GM12878 (cell line): ENCODE data around the gene LRRN2. TPM values are rescaled to one million over a fixed set of nuclear protein-coding genes. Genes with fewer than 3 reads are reported as not detected.

Source experiments
- ATAC-seq: fragments of 200-7000 bp; cut with Tn5 transposase; 3 replicates; pipeline ENCODE4 v1.9.1; 2020; ENCODE audit warnings: mild to moderate bottlenecking, moderate library complexity
- BruUV-seq: library from RNA; stranded (reverse); fragments of 400-500 nt; replicated peaks from 2 replicates; lab custom pipeline; 2021; lab: Mats Ljungman, UMichigan
- CTCF ChIA-PET: fragments of 300-600 bp; sonication (Branson Sonifier 250); formaldehyde crosslinking; extraction: SDS; loops from one replicate; lab custom pipeline; 2021; ENCODE audit warnings: inconsistent platforms; lab: Yijun Ruan, JAX
- POLR2A ChIA-PET: fragments of 350-600 bp; formaldehyde crosslinking; extraction: SDS; loops from one replicate; lab custom pipeline; 2021; ENCODE audit warnings: inconsistent platforms; lab: Charles Lee
- RAD21 ChIA-PET: fragments of 300-600 bp; sonication (Branson Sonifier 250); formaldehyde crosslinking; loops from one replicate; lab custom pipeline; 2023; ENCODE audit warnings: antibody characterized with exemption; ENCODE audit not compliant: unreplicated experiment; lab: Charles Lee
- SMC1A ChIA-PET: fragments of 300-600 bp; sonication (Branson Sonifier 250); formaldehyde crosslinking; loops from one replicate; lab custom pipeline; 2023; ENCODE audit not compliant: unreplicated experiment, uncharacterized antibody; lab: Charles Lee
- DNase-seq: peaks from one replicate; pipeline ENCODE4 v3.0.0-alpha.2; 2011; ENCODE audit warnings: low read depth, low spot score
- FAIRE-seq: peaks from 3 replicates; lab custom pipeline; 2011; peaks lifted over from hg19 to GRCh38; lab: Jason Lieb, UNC
- H2AFZ ChIP-seq: 2 replicates; pipeline ENCODE4 v1.6.0; 2011; ENCODE audit warnings: low read depth, low read length, control low read depth; ENCODE audit not compliant: control insufficient read depth
- H3K27ac ChIP-seq: 2 replicates; pipeline ENCODE4 v1.5.1; 2011; ENCODE audit warnings: control low read depth; ENCODE audit not compliant: control insufficient read depth, insufficient read depth
- H3K27me3 ChIP-seq, 2 experiments: replicated peaks in 1 of 2; 2 replicates each; pipeline versions ENCODE4 v1.6.0 to v1.6.1; 2011; ENCODE audit warnings: low read length in 1 of 2; ENCODE audit not compliant: control insufficient read depth in 2 of 2, insufficient read depth in 2 of 2
- H3K36me3 ChIP-seq, 2 experiments: 2 replicates each; pipeline ENCODE4 v1.5.1; 2011; ENCODE audit warnings: low read length in 1 of 2; ENCODE audit not compliant: control insufficient read depth in 2 of 2, insufficient read depth in 2 of 2
- H3K4me1 ChIP-seq: 2 replicates; pipeline ENCODE4 v1.6.1; 2011; ENCODE audit warnings: mild to moderate bottlenecking, low read length, moderate library complexity, mixed read lengths; ENCODE audit not compliant: control insufficient read depth, insufficient read depth
- H3K4me2 ChIP-seq: 2 replicates; pipeline ENCODE4 v1.6.0; 2011; ENCODE audit warnings: control low read depth; ENCODE audit not compliant: control insufficient read depth, insufficient read depth
- H3K4me3 ChIP-seq: fragments of 200-600 bp; sonication (generic); 2 replicates; pipeline ENCODE4 v1.5.1; 2016
- H3K79me2 ChIP-seq: 2 replicates; pipeline ENCODE4 v1.6.0; 2011; ENCODE audit warnings: low read length; ENCODE audit not compliant: control insufficient read depth, insufficient read depth
- H3K9ac ChIP-seq: 2 replicates; pipeline ENCODE4 v1.8.0; 2011; ENCODE audit warnings: low read length, control low read depth, mixed read lengths; ENCODE audit not compliant: control insufficient read depth, insufficient read depth
- H3K9me3 ChIP-seq: replicated peaks from 3 replicates; pipeline ENCODE4 v1.5.1; 2011; ENCODE audit warnings: mild to moderate bottlenecking, low read length; ENCODE audit not compliant: control insufficient read depth, insufficient read depth
- H4K20me1 ChIP-seq: 2 replicates; pipeline ENCODE4 v1.6.0; 2011; ENCODE audit not compliant: control insufficient read depth, insufficient read depth
- CBFB ChIP-seq: IDR thresholded peaks from 2 replicates; pipeline ENCODE4 v1.6.1; 2016; ENCODE audit warnings: antibody characterized with exemption, low read depth
- DPF2 ChIP-seq: fragments of 450-650 bp; IDR thresholded peaks from 2 replicates; pipeline ENCODE4 v1.6.1; 2017; ENCODE audit warnings: mild to moderate bottlenecking
- HDGF ChIP-seq: fragments of 450-650 bp; IDR thresholded peaks from 2 replicates; pipeline ENCODE4 v1.6.1; 2016; ENCODE audit warnings: antibody characterized with exemption
- JUNB ChIP-seq: IDR thresholded peaks from 2 replicates; pipeline ENCODE4 v1.6.1; 2016; ENCODE audit warnings: antibody characterized with exemption, mild to moderate bottlenecking
- NFIC ChIP-seq: IDR thresholded peaks from 2 replicates; pipeline ENCODE4 v1.6.1; 2012; ENCODE audit warnings: low read depth, mild to moderate bottlenecking, inconsistent platforms, low read length, moderate library complexity
- NFYB ChIP-seq: IDR thresholded peaks from 2 replicates; pipeline ENCODE4 v1.6.1; 2011; ENCODE audit warnings: low read depth, mild to moderate bottlenecking, low read length, improper control_type of control experiment, moderate library complexity; ENCODE audit not compliant: insufficient read depth
- PBX3 ChIP-seq: IDR thresholded peaks from 2 replicates; pipeline ENCODE4 v1.6.1; 2011; ENCODE audit warnings: mild to moderate bottlenecking, low read depth, low read length, moderate library complexity; ENCODE audit not compliant: insufficient replicate concordance
- POLR2AphosphoS5 ChIP-seq: IDR thresholded peaks from 2 replicates; pipeline ENCODE4 v1.6.1; 2011; ENCODE audit warnings: mild to moderate bottlenecking, low read length, inconsistent platforms
- REST ChIP-seq: IDR thresholded peaks from 2 replicates; pipeline ENCODE4 v1.6.1; 2012; ENCODE audit warnings: mild to moderate bottlenecking, low read depth, low read length
- SPI1 ChIP-seq: IDR thresholded peaks from 2 replicates; pipeline ENCODE4 v1.6.1; 2011; ENCODE audit warnings: low read depth, mild to moderate bottlenecking, low read length, moderate library complexity, borderline replicate concordance; ENCODE audit not compliant: insufficient read depth
- whole genome bisulfite sequencing: methylation state at CpG from one replicate; pipeline ENCODE4 v1.1.6; 2016; ENCODE audit warnings: low lambda C conversion rate; ENCODE audit not compliant: insufficient replicate concordance, insufficient coverage; ENCODE audit errors: missing lambda C conversion rate; 5-methylcytosine and 5-hydroxymethylcytosine counted together
- in situ Hi-C: fragments of 300-500 bp; cut with MboI; formaldehyde crosslinking; loops from 9 replicates; pipeline ENCODE4 v1.14.3; 2018; ENCODE audit warnings: mixed read lengths
- intact Hi-C: fragments of 100-400 bp; cut with micrococcal nuclease; formaldehyde crosslinking; loops from one replicate; pipeline ENCODE4 v1.14.2; 2022; ENCODE audit not compliant: unreplicated experiment
- polyA plus RNA-seq, 11 experiments: library from polyadenylated mRNA; depleted of rRNA in 4 of 11; unstranded in 6 of 11; stranded (reverse) in 5 of 11; fragments of >200 nt; fragmentation: Nextera tagmentation in 4 of 11; fragmentation: Illumina TruSeq in 1 of 11; extraction: Ambion mirVana in 4 of 11; extraction: Trizol in 1 of 11; gene quantifications; 1 replicate in 1 of 11; 2 replicates in 10 of 11; pipeline versions ENCODE4 v1.2.1 to v1.2.3, GENCODE V29; 2011 to 2016; ENCODE audit warnings: inconsistent platforms in 2 of 11, missing spikeins in 2 of 11, low read depth in 1 of 11
- total RNA-seq, 4 experiments: library from RNA; depleted of rRNA in 3 of 4; stranded (reverse); fragments of >200 nt in 3 of 4; fragmentation: Illumina TruSeq in 1 of 4; extraction: Trizol in 1 of 4; gene quantifications; 2 replicates each; pipeline versions ENCODE4 v1.2.1 to v1.2.3, GENCODE V29; 2013 to 2021
- TF ChIP-seq, protein P1 (sequence below): fragments of 450-650 bp; formaldehyde crosslinking; IDR thresholded peaks from 2 replicates; pipeline ENCODE4 v1.4.0; 2020; ENCODE audit warnings: mild to moderate bottlenecking, moderate library complexity

The LRRN2 gene
- total and polyA plus RNA-seq, 10 of the 15 experiments (the other 5 are each of a cell fraction or from before 2014, with no cell fraction given): not detected

DNA sequence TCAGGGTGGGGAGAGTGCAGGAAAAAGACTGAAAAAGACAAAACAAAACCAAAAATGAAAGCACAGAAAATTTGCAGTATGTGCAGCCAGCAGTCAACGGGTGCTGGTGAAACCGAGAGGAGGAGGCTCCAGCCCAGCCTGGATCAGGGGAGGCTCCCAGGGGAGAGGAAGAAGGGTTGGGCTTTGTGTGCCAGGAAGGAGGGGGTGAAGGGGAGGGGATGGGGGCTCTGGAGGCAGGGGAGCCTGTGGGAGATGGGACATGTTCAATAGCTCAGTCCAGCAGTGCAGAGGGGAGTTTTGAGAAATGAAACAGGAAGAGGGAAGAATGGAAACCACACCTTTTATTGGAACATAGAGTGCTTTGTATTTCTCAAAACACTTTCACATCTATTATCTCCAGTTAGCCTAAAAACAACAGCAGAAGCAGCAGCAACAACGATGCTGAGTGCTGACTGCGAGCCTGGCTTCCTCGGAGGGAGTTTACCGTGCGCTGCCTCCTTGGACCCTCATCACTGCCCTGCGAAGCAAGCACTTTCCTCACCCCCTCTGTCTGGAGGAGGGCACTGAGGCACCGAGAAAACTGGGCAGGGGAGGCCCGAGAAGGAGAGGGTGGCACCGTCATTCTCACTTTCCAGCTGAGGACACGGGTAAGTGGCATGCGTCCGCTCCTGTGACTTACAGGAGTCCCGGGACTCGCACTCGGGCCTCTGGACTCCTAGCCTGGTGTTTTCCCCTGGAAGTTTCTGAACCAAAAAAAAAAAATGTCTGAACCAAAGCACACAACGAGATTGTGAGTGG, 106.5 kb downstream of the LRRN2 start (continued):
- no peak for TF ChIP-seq REST
- peak; percentile 51 for TF ChIP-seq DPF2

GRCh38 chr1:204577794-204578478, 107.6 kb downstream of the LRRN2 start:
- in situ Hi-C loops: no loop called here
- POLR2A ChIA-PET: interaction anchor here (0.5 to 1.9 kb wide), 4 partner anchors 23 to 61 kb away, joined by 3 to 5 read pairs (median 4); partner anchors contain the start of gene MDM4
- TF ChIP-seq SPI1: no peak
- TF ChIP-seq JUNB: no peak
- no peak for TF ChIP-seq POLR2AphosphoS5
- TF ChIP-seq HDGF: no peak
- TF ChIP-seq, protein P1, sequence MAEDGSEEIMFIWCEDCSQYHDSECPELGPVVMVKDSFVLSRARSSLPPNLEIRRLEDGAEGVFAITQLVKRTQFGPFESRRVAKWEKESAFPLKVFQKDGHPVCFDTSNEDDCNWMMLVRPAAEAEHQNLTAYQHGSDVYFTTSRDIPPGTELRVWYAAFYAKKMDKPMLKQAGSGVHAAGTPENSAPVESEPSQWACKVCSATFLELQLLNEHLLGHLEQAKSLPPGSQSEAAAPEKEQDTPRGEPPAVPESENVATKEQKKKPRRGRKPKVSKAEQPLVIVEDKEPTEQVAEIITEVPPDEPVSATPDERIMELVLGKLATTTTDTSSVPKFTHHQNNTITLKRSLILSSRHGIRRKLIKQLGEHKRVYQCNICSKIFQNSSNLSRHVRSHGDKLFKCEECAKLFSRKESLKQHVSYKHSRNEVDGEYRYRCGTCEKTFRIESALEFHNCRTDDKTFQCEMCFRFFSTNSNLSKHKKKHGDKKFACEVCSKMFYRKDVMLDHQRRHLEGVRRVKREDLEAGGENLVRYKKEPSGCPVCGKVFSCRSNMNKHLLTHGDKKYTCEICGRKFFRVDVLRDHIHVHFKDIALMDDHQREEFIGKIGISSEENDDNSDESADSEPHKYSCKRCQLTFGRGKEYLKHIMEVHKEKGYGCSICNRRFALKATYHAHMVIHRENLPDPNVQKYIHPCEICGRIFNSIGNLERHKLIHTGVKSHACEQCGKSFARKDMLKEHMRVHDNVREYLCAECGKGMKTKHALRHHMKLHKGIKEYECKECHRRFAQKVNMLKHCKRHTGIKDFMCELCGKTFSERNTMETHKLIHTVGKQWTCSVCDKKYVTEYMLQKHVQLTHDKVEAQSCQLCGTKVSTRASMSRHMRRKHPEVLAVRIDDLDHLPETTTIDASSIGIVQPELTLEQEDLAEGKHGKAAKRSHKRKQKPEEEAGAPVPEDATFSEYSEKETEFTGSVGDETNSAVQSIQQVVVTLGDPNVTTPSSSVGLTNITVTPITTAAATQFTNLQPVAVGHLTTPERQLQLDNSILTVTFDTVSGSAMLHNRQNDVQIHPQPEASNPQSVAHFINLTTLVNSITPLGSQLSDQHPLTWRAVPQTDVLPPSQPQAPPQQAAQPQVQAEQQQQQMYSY (CRISPR knock-in tag): no peak
- TF ChIP-seq PBX3: no peak
- TF ChIP-seq CBFB: no peak
- TF ChIP-seq NFYB: no peak
- TF ChIP-seq NFIC: no peak

More at GRCh38 chr1:204577794-204578478, 107.6 kb downstream of the LRRN2 start:
- Histone ChIP-seq H3K36me3 (no peaks in the 10 kb centered on the region; a peak in 1 of 4 replicates), H2AFZ (no peak overlapping the region), H3K27me3 (no peaks in the 10 kb centered on the region), H3K27ac (peak overlapping the region; percentile 52), H3K4me3 (peak overlapping the region; percentile 52; the same call in 1 of the 2 replicates), H3K79me2 (no peaks in the 10 kb centered on the region), H3K4me2 (peak overlapping the region; percentile 56), H3K9ac (peak overlapping the region; percentile 48; the same call in 1 of the 2 replicates), H3K4me1 (peaks cover 23% of the 10 kb centered on the region), H4K20me1 (no peaks in the 10 kb centered on the region), H3K9me3 (no peaks in the 10 kb centered on the region)
- ChIA-PET SMC1A (interaction anchor here (0.9 to 4.1 kb wide), 9 partner anchors 9 to 230 kb away, joined by 3 to 23 read pairs (median 3); partner anchors contain the start of gene MDM4), CTCF (interaction anchor here (0.6 to 7.5 kb wide), 7 partner anchors 11 to 229 kb away, joined by 3 to 59 read pairs (median 4); no protein-coding TSS in a partner anchor), RAD21 (interaction anchor here (0.9 to 4.5 kb wide), 9 partner anchors 12 to 228 kb away, joined by 3 to 30 read pairs (median 6); partner anchors contain the start of gene MDM4)
- DNase-seq: no peak
- 93% methylated on average over 10 of the region's 10 CpGs for WGBS
- peak; percentile 8 for ATAC-seq
- no peak for FAIRE-seq
- intact Hi-C loops: loop anchor here (1.0 kb wide), 1 partner anchor 13 kb away; no protein-coding TSS in a partner anchor
- no TSS peak for BruUV-seq
